Effector memory CD4-positive, alpha-beta T cell (primary cell): ENCODE measurements around the gene FAM83F.
"Not testable (repeated sequence)": the region's sequence is repeated elsewhere in the genome, so short reads cannot be mapped to it uniquely, and the experiment has no call there.

Experiments
- DNase-seq, 3 donors: peaks; one replicate each; pipeline ENCODE4 v3.0.0-alpha.2; 2020
- H3K27ac ChIP-seq: 2 replicates; pipeline ENCODE4 v1.7.0; 2013; ENCODE audit warnings: mild to moderate bottlenecking, low read length, moderate library complexity; ENCODE audit not compliant: insufficient read depth, poor library complexity, severe bottlenecking
- H3K27me3 ChIP-seq: replicated peaks from 2 replicates; pipeline ENCODE4 v1.7.0; 2013; ENCODE audit warnings: mild to moderate bottlenecking, low read length; ENCODE audit not compliant: insufficient read depth, control insufficient read depth, poor library complexity, severe bottlenecking
- H3K36me3 ChIP-seq: 2 replicates; pipeline ENCODE4 v1.7.0; 2013; ENCODE audit warnings: mild to moderate bottlenecking, low read length, moderate library complexity; ENCODE audit not compliant: control insufficient read depth, insufficient read depth
- H3K4me1 ChIP-seq: 2 replicates; pipeline ENCODE4 v1.7.0; 2013; ENCODE audit warnings: low read length, mild to moderate bottlenecking; ENCODE audit not compliant: control insufficient read depth, insufficient read depth, poor library complexity, severe bottlenecking
- H3K4me3 ChIP-seq: 2 replicates; pipeline ENCODE4 v1.7.0; 2013; ENCODE audit warnings: low read length, low read depth, mild to moderate bottlenecking; ENCODE audit not compliant: insufficient read depth, poor library complexity, severe bottlenecking
- H3K9me3 ChIP-seq: 2 replicates; pipeline ENCODE4 v1.7.0; 2013; ENCODE audit warnings: mild to moderate bottlenecking, low read length, moderate library complexity; ENCODE audit not compliant: control insufficient read depth

Gene FAM83F

GRCh38 chr22:40024201-40025061 is 29.7 kb downstream of the FAM83F start:
- peak; percentile 21 to 47 (median 32) for DNase-seq
- Histone ChIP-seq H3K27ac (no peak overlapping the region), H3K36me3 (no peaks in the 10 kb centered on the region), H3K9me3 (no peaks in the 10 kb centered on the region), H3K4me1 (no peaks in the 10 kb centered on the region), H3K4me3 (no peak overlapping the region), H3K27me3 (no peaks in the 10 kb centered on the region)

DNA sequence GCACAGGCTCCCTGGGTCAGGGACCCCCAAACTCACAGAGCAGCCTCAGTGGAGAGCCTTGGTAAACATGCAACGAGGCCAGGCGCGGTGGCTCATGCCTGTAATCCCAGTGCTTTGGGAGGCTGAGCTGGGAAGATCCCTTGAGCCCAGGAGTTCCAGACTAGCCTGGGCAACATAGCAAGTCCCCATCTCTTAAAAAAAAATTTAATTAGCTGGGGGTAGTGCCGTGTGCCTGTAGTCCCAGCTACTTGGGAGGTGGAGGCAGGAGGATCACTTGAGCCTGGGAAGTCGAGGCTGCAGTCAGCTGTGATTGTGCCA is 30.3 kb downstream of the FAM83F start:
- not testable (repeated sequence) for H3K4me3 ChIP-seq, DNase-seq, H3K27me3 ChIP-seq, H3K4me1 ChIP-seq, H3K27ac ChIP-seq, H3K36me3 ChIP-seq, H3K9me3 ChIP-seq

DNA sequence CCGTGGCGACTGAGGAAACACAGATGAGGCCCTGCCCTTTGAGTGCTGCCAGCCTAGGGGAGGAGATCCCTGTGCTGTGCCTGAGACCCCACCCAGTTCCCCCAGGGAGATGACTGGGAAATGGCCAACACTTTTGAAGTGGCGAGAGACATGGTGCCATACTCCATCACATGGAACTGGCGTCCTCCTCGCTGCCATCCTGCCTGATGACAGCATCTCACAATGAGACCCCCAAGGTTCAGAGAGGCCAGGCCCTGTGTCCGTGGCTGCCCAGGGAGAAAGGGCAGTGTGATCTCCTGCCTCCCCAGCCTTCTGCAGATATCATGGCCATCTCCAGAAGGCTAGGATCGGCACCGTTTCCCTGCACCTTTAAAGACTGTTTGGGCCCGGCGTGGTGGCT is 31.1 kb downstream of the FAM83F start:
- no peak for DNase-seq

GRCh38 chr22:40026641-40027040 is 31.9 kb downstream of the FAM83F start:
- Histone ChIP-seq H3K27me3 (no peaks in the 10 kb centered on the region), H3K9me3 (no peaks in the 10 kb centered on the region), H3K36me3 (no peaks in the 10 kb centered on the region), H3K4me1 (no peaks in the 10 kb centered on the region), H3K4me3 (no peak overlapping the region), H3K27ac (no peak overlapping the region)
- DNase-seq = no peak

More for the DNA sequence above, 31.1 kb downstream of the FAM83F start:
- Histone ChIP-seq H3K4me3 (no peak overlapping the region), H3K9me3 (no peaks in the 10 kb centered on the region), H3K27me3 (no peaks in the 10 kb centered on the region), H3K27ac (no peak overlapping the region), H3K4me1 (no peaks in the 10 kb centered on the region), H3K36me3 (no peaks in the 10 kb centered on the region)

- no peaks in the 10 kb centered on the region for H3K9me3 ChIP-seq
- no peaks in the 10 kb centered on the region for H3K36me3 ChIP-seq
- H3K27me3 ChIP-seq = no peaks in the 10 kb centered on the region
- DNase-seq = no peak
- no peak overlapping the region for H3K4me3 ChIP-seq
- no peak overlapping the region for H3K27ac ChIP-seq
- H3K4me1 ChIP-seq = no peaks in the 10 kb centered on the region
Measured at GRCh38 chr22:40027191-40028097, 32.7 kb downstream of the FAM83F start.

DNA sequence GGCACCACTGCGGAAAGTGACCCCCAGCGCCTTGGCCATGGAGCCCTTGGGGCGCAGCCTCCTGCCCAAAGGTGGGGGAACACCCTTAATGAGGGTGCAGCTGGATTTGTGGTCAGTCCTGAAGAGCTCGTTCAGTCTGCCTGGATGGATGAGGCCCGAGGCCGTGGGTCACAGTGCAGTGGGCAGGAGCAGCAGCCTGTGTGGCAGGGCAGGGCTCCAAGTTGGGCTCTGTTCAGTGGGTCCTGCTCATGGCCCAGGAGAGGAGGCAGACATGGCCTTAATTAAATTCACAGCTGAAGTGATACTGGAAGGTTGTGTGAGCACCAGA is 33.3 kb downstream of the FAM83F start:
- Histone ChIP-seq H3K27ac (no peak overlapping the region), H3K4me1 (no peaks in the 10 kb centered on the region), H3K36me3 (no peaks in the 10 kb centered on the region), H3K4me3 (no peak overlapping the region), H3K9me3 (no peaks in the 10 kb centered on the region), H3K27me3 (no peaks in the 10 kb centered on the region)
- no peak for DNase-seq

DNA sequence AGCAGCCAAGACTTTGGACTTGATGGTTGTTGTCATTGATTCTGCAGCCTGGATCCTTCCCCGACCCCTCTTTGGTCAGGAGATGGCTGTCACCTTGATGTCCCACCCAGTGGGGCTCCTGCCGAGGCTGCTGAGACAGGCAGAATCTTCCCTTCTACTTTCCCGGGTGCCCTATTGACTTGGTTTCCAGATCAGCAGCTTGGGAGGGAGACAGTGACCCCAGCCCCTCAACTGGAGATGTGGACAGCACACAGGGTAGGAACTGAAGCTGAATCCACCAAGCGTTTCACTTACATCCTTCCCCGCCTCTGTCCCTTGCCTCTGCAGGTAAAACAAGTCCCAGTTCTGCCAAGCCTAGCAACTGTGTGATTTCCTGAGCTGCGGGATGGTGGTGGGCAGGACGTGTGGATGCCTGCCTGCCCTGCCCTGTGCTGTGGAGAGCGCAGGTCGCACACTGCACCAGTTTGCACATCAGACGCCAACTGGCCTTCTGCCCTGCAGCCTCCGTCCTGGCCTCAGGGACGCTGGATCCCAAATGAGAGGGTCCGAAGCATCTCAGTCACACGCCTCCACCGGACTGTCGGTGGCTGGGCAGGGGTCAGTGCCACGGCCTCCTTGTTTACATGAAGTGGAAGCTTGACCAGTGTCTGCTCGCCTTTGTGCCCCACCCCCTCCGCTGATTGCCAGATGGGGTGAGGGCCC is 34.6 kb downstream of the FAM83F start:
- no peaks in the 10 kb centered on the region for H3K36me3 ChIP-seq
- DNase-seq = no peak
- H3K27ac ChIP-seq = no peak overlapping the region
- no peaks in the 10 kb centered on the region for H3K4me1 ChIP-seq
- H3K4me3 ChIP-seq = no peak overlapping the region
- no peaks in the 10 kb centered on the region for H3K27me3 ChIP-seq
- no peaks in the 10 kb centered on the region for H3K9me3 ChIP-seq

GRCh38 chr22:40030026-40030757 is 35.4 kb downstream of the FAM83F start:
- Histone ChIP-seq H3K27ac (no peak overlapping the region), H3K36me3 (no peaks in the 10 kb centered on the region), H3K4me1 (no peaks in the 10 kb centered on the region), H3K27me3 (no peaks in the 10 kb centered on the region), H3K4me3 (no peak overlapping the region), H3K9me3 (no peaks in the 10 kb centered on the region)
- no peak for DNase-seq

DNA sequence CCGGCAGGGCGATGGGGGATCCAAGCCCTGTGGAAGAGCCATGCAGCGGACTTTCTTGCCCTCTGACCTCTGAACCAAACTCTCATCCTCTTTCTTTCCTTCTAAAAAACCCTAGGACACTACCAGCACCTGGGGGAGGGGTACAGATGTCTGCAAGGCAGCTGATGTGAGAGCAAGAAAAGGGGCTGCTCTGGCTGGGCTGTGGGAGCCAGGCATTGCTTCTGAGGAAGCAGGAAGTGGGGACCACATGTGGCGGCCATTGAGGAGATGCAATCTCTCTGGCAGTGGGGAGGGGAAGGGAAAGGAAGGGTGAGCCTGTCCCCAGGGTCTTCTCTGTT is 36.0 kb downstream of the FAM83F start:
- no peak for DNase-seq
- Histone ChIP-seq H3K27me3 (no peaks in the 10 kb centered on the region), H3K9me3 (no peaks in the 10 kb centered on the region), H3K36me3 (no peaks in the 10 kb centered on the region), H3K27ac (no peak overlapping the region), H3K4me3 (no peak overlapping the region), H3K4me1 (no peaks in the 10 kb centered on the region)
